GM12865 (cell line): Measurements from ENCODE around the gene AMOTL2.

Source experiments
- DNase-seq: peaks from one replicate; pipeline ENCODE4 v3.0.0; 2010; ENCODE audit warnings: low read depth
- H3K4me3 ChIP-seq: 2 replicates; pipeline ENCODE4 v1.5.1; 2011; ENCODE audit warnings: mild to moderate bottlenecking, low read depth, low read length, control low read depth
- CTCF ChIP-seq: IDR thresholded peaks from 2 replicates; pipeline ENCODE4 v1.5.1; 2011; ENCODE audit warnings: low read length, control low read depth, low read depth, inconsistent platforms; ENCODE audit not compliant: insufficient read depth; ENCODE audit errors: missing control alignments

Gene AMOTL2

DNA sequence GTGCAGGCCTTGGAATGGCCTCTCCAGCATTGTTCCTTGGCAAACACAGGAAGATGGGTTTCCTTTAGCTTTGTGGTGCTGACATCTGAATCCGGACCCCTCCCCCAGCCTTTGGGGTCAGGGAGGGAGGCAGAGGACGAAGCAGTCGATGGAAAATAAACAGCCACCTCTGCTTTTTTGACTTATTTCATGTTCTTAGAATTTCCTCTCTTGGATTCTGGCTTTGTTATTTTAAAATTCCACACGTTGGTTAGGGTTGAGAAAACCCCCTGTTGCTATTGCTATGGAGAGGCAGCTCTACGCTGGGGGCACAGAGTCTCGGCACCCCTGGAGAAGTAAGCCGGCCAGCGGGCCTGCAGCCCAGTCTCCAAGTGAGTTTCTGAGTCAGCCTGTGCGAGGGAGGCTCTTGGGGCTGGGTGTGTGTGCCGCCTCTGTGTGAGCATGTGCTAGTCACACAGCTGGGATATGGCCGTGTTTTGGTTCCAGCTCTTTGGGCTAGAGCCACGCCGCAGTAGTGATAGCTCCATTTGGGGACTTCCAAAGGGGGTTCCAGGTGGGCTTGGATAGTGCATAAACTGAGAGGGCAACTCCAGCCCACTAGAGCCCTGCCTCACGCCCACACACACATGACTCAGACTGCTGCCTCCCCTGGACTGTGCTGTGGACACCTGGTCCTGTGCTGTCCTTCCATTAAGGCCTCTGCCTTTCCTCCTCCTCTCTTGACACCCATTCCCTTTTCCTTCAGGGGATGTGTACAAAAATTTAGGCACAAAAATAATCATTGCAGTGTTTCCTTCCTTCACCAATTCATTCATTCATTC, 58.8 kb downstream of the AMOTL2 start:
- no peak for TF ChIP-seq CTCF
- H3K4me3 ChIP-seq: no peak overlapping the region
- no peak for DNase-seq

DNA sequence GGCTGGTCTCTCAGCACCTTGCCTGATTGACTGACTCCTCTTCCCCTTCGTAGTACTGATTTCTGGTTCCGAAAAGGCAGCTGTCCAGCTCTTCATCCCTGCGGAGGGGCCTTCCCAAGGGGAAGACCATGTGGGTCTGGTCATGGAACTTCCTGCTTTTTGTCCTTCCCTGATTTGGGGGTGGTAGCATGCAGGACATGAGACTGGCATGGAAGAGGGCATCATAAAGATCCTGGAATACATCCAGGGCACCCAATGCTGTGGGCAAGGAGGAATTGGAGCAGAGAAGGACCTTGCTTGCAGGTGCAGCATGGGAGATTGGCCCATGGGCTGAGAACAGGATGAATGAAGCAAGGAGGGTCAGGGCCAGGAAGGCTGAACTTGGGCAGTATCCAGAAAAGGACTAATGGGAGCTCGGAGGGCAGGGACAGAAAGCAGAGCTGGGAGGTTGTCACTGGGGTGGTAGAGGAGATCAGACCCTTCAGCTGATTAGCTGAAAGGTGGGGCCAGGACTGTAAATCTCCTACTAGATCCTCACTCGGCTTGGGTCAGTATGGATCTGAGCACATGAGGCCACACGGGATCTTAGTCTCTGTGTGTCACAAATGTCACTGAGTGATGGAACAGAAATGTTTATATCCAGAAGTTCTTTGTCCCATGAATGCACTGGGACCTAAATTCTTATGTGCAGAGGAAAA, 59.5 kb downstream of the AMOTL2 start:
- H3K4me3 ChIP-seq: no peak overlapping the region
- no peak for DNase-seq
- no peak for TF ChIP-seq CTCF

DNA sequence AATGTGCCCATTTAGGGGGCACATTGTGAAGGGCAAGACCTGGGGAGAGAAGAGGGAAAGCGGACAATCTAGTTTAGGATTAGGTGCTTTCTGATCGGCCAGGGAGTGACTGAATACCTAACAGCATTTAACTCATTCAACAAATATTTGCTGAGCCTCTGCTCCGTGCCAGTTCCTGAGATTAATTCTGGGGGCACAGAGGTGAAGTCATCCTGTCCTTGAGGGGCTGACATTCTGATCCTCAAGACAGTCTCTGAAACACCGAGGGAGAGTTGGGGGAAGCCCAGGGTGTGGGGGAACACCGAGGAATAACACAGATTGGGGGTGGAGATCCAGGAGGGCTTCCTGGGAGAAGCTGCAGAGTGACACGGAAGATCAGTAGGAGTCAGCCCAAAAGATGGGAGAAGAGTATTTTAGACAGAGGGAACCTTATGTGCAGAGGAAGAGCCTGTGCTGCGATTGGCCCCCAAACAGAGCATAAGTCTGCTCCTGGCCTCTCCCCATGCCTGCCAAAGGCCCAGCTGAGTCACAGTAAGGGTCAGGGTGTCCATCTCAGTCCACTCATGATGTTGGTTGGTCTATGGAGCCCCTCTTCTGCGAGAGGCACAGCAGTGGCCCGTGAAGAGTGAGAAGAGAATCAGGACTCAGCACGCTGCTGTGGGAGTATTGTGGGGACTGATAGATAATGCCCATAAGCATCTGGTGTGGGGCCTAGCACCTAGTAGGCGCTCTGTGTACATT, 60.2 kb downstream of the AMOTL2 start:
- H3K4me3 ChIP-seq: no peak overlapping the region
- no peak for TF ChIP-seq CTCF
- no peak for DNase-seq

DNA sequence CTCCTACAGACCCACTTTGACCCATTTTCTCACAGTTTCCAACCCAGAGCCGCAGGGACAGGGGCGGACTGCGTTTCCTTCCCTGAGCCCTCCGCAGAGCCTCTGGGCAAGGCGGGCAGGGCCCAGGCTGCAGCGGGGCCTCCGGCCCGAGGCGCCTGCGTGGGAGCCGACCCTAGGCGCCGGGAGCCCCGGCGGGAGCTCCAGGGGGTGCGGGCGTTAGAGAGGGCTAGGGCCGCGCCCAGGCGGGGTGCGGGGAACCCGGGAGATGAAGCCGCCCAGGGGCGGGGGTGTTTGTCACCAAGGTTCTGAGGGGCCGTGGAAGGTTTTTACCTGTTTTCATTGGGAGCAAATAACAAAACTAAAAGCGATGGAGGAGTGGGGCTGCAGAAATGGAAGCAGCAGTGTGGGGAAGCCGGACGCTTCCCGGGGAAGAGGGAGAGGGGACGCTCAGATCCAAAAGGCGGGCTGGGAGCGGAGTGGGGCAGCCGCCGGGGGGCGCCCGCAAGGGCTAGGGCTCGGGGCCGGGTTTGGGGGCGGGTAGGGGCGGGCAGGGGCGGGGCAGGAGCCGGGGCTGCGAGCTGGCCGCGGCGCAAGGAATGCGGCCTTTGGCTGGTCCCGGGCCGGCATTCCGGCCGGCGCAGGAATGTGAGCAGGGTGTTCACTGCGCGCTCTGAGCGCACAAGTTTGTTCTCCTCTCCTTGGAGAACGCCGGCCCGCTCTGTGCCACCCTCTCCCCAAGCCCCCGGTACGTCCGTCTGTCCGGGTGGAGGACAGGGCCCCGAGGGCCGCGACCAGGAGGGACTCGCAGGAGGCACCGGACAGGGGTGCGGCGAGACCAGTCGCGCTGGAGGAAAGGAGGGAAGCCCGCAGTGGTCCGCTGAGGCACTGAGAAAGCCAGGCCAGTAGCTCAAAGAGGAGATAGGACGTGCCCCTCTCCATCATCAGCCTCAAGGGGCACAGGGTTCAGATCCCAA, 61.1 kb downstream of the AMOTL2 start:
- no peak overlapping the region for H3K4me3 ChIP-seq
- DNase-seq: no peak
- no peak for TF ChIP-seq CTCF

DNA sequence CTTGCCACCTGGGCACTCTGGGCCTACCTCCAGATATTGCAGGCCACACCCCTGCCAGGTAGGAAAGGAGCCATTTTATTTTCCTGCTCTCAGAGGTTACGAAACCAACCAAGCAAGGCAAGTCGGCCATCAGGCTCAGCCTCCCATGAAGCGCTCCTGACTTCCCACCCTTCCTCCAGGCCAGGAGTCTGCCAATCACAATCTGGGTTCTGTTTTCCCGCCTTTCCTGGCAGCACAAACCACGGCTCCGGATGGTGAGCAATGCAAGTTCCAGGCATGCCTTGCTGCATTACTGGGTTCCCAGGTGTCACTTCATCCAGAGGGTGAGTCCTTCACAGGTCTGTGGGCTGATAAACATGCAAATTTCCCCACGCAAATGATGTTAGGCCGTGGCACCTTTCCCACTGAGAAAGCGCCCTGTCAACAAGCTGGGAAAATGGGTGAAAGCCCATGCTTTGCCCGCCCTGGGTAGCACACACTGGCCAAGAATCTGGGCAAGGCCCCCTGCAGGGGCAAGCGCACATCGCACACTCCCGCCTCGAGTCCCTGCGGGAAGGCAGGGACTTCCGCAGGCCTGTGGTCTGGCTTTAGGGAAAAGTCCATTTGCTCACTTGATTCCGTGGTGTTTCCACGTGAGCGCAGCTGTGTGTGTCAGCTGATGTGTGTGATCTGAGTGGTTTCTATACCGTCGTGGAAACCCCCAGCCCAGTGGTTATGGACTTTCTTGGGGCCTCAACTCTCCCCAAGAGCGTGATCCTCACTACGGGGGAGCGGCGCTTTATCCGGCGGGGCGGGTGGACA, 62.0 kb downstream of the AMOTL2 start:
- TF ChIP-seq CTCF: peak; percentile 3
- no peak overlapping the region for H3K4me3 ChIP-seq
- peak; percentile 37 for DNase-seq
